ENCODE results near the gene HPS1.
"Not testable (repeated sequence)": the region's sequence is repeated elsewhere in the genome, so short reads cannot be mapped to it uniquely, and the experiment has no call there.

The HPS1 gene

GRCh38 chr10:98383869-98384268 lies 62.9 kb downstream of the HPS1 start:
- no peak overlapping the region for H3K27ac ChIP-seq
- H4K20me1 ChIP-seq (ENCODE audit: insufficient read depth): no peaks in the 10 kb centered on the region
- no peak for TF ChIP-seq CTCF (conservative IDR thresholded peaks at IDR 0.05; ENCODE audit: low read depth, low read length)
- no peaks in the 10 kb centered on the region for H3K27me3 ChIP-seq (ENCODE audit: insufficient read depth, low read depth)
- no peak overlapping the region for H2AFZ ChIP-seq (ENCODE audit: low read depth)
- no peaks in the 10 kb centered on the region for H3K36me3 ChIP-seq (ENCODE audit: insufficient read depth)
- H3K9ac ChIP-seq: no peak overlapping the region
- no peaks in the 10 kb centered on the region for H3K4me1 ChIP-seq (ENCODE audit: low read depth, poor library complexity, severe bottlenecking)
- no peak overlapping the region for H3K4me2 ChIP-seq
- H3K79me2 ChIP-seq (ENCODE audit: insufficient read depth, low read depth): no peaks in the 10 kb centered on the region
- no peak overlapping the region for H3K4me3 ChIP-seq (IDR thresholded peaks at IDR 0.05; ENCODE audit: insufficient read depth, low read depth, low read length)

GRCh38 chr10:98383134-98383667 lies 63.5 kb downstream of the HPS1 start:
- H3K27me3 ChIP-seq (ENCODE audit: insufficient read depth, low read depth); H3K4me3 ChIP-seq (IDR thresholded peaks at IDR 0.05; ENCODE audit: insufficient read depth, low read depth, low read length); H3K79me2 ChIP-seq (ENCODE audit: insufficient read depth, low read depth); H3K27ac ChIP-seq; H3K4me1 ChIP-seq (ENCODE audit: low read depth, poor library complexity, severe bottlenecking); H4K20me1 ChIP-seq (ENCODE audit: insufficient read depth); H3K36me3 ChIP-seq (ENCODE audit: insufficient read depth); H3K9ac ChIP-seq; H2AFZ ChIP-seq (ENCODE audit: low read depth); H3K4me2 ChIP-seq: not testable (repeated sequence)

GRCh38 chr10:98382691-98383101 lies 64.0 kb downstream of the HPS1 start:
- TF ChIP-seq CTCF (conservative IDR thresholded peaks at IDR 0.05; ENCODE audit: low read depth, low read length): no peak
- H3K27me3 ChIP-seq (ENCODE audit: insufficient read depth, low read depth): no peaks in the 10 kb centered on the region
- H3K4me1 ChIP-seq (ENCODE audit: low read depth, poor library complexity, severe bottlenecking): no peaks in the 10 kb centered on the region
- no peak overlapping the region for H3K27ac ChIP-seq
- no peaks in the 10 kb centered on the region for H3K79me2 ChIP-seq (ENCODE audit: insufficient read depth, low read depth)
- H4K20me1 ChIP-seq (ENCODE audit: insufficient read depth): no peaks in the 10 kb centered on the region
- no peak overlapping the region for H3K9ac ChIP-seq
- H2AFZ ChIP-seq (ENCODE audit: low read depth): no peak overlapping the region
- H3K4me2 ChIP-seq: no peak overlapping the region
- no peak overlapping the region for H3K4me3 ChIP-seq (IDR thresholded peaks at IDR 0.05; ENCODE audit: insufficient read depth, low read depth, low read length)
- no peaks in the 10 kb centered on the region for H3K36me3 ChIP-seq (ENCODE audit: insufficient read depth)

- Histone ChIP-seq H3K79me2 (ENCODE audit: insufficient read depth, low read depth) (no peaks in the 10 kb centered on the region), H3K4me2 (no peak overlapping the region), H3K27ac (no peak overlapping the region), H2AFZ (ENCODE audit: low read depth) (no peak overlapping the region), H3K4me1 (ENCODE audit: low read depth, poor library complexity, severe bottlenecking) (no peaks in the 10 kb centered on the region), H4K20me1 (ENCODE audit: insufficient read depth) (no peaks in the 10 kb centered on the region), H3K4me3 (IDR thresholded peaks at IDR 0.05; ENCODE audit: insufficient read depth, low read depth, low read length) (no peak overlapping the region), H3K36me3 (ENCODE audit: insufficient read depth) (no peaks in the 10 kb centered on the region), H3K9ac (no peak overlapping the region), H3K27me3 (ENCODE audit: insufficient read depth, low read depth) (no peaks in the 10 kb centered on the region)
- no peak for TF ChIP-seq CTCF (conservative IDR thresholded peaks at IDR 0.05; ENCODE audit: low read depth, low read length)
These were observed 66.0 kb downstream of the HPS1 start for GRCh38 chr10:98380493-98381339.

- H3K4me3 ChIP-seq (IDR thresholded peaks at IDR 0.05; ENCODE audit: insufficient read depth, low read depth, low read length): no peak overlapping the region
- no peak overlapping the region for H3K4me2 ChIP-seq
- H3K27ac ChIP-seq: no peak overlapping the region
- H3K36me3 ChIP-seq (ENCODE audit: insufficient read depth): no peaks in the 10 kb centered on the region
- no peaks in the 10 kb centered on the region for H3K79me2 ChIP-seq (ENCODE audit: insufficient read depth, low read depth)
- no peaks in the 10 kb centered on the region for H4K20me1 ChIP-seq (ENCODE audit: insufficient read depth)
- no peak for TF ChIP-seq CTCF (conservative IDR thresholded peaks at IDR 0.05; ENCODE audit: low read depth, low read length)
- no peak overlapping the region for H3K9ac ChIP-seq
- H3K4me1 ChIP-seq (ENCODE audit: low read depth, poor library complexity, severe bottlenecking): no peaks in the 10 kb centered on the region
- H2AFZ ChIP-seq (ENCODE audit: low read depth): no peak overlapping the region
- no peaks in the 10 kb centered on the region for H3K27me3 ChIP-seq (ENCODE audit: insufficient read depth, low read depth)
These were observed 68.0 kb downstream of the HPS1 start for GRCh38 chr10:98378722-98379121.
